Loucy (cell line): ENCODE results near the gene SLC5A11.

Experiments
- CTCF ChIP-seq: fragments of 200-600 bp; sonication (generic); conservative IDR thresholded peaks from 2 replicates; pipeline ENCODE4 v1.5.1; 2014; ENCODE audit warnings: mild to moderate bottlenecking, antibody characterized with exemption, low read length
- EZH2phosphoT487 ChIP-seq: fragments of 200-600 bp; IDR thresholded peaks from 2 replicates; pipeline ENCODE4 v1.6.1; 2018; ENCODE audit warnings: antibody characterized with exemption, mild to moderate bottlenecking, moderate library complexity, borderline replicate concordance

- TF ChIP-seq CTCF (no peak), EZH2phosphoT487 (no peak)
Observed at GRCh38 chr16:24820522-24820921, 25.2 kb upstream of the SLC5A11 start.
